ENCODE results near the gene PSD4.

DNA sequence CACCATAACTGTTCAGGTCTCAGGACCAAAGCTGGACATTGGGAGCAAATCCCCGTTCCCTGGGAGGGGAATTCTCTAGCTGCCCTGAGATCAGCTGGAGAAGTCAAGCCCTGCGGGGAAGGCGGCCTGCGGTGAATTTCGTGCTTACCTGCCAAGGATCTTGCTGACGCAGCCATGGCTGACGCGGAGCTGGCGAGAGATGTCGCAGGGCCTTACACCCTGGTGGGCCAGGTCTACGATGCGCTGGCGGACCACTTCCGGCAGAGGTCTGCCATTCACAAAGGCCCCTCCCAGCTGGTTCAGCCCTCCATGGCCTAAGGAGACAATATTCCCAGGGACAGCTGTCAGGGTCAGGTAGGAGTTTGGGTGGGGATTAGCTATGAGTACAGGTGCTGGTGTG, 72.8 kb downstream of the PSD4 start:
- TF ChIP-seq TAF1 (IDR thresholded peaks at IDR 0.05; ENCODE audit: borderline replicate concordance, low read depth, low read length), result no peak
- TF ChIP-seq POLR2A (IDR thresholded peaks at IDR 0.05; ENCODE audit: low read depth, low read length), result no peak
